SIG-M5 (cell line): Measurements from ENCODE around the gene ZFAND4.
"Not testable (repeated sequence)": the region's sequence is repeated elsewhere in the genome, so short reads cannot be mapped to it uniquely, and the experiment has no call there.

ENCODE experiments used
- DNase-seq: peaks from one replicate; lab custom pipeline; 2025; lab: John Stamatoyannopoulos, UW

Gene ZFAND4

DNA sequence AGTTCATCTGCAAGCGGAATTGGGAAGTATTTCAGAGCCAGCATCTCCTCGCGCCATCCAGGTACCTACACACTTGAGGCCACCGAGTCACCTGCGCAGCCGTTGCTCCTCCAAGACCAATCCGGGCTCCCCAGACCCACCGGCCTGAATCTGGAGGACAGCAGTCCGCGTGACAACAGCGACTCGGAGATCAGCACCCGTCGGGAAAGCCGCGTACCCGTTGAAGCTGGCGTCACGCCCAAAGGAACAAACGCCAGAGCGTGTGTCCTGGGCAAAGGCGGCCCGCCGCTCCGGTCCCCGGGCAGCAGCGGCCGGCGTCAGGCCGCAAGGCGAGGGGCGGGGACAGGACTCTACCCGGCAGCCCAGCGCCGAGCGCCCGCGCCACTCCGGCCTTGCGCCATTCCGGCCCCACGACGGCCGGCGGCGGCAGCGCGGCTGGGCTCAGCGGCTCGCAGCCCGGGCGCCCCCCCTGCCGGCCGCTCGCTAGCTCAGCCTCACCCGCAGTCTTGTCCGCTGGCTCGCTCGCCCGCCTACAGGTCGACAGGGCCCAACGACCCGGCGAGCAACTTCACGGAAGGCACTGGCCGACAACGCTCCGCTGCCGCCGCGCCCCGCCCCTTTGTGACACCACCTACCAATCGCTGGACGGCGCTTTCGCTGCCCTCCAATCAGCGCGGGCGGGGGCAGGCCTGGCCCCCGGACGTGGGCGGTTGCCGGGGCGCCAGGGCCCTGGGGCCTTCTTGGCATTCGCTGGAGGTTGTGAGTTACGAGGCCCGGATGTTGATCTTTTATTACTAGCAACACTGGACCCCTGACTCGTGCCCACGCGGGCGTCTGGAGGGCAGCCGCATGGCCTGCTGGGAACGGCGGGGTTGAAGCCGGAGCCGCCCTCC lies at the start of gene ZFAND4:
ZFAND4 (minus strand) TSS at position 592 of the 893 bp plus-strand sequence. CDS start 9,047 bp downstream, outside the sequence.
- DNase-seq = no peak

DNA sequence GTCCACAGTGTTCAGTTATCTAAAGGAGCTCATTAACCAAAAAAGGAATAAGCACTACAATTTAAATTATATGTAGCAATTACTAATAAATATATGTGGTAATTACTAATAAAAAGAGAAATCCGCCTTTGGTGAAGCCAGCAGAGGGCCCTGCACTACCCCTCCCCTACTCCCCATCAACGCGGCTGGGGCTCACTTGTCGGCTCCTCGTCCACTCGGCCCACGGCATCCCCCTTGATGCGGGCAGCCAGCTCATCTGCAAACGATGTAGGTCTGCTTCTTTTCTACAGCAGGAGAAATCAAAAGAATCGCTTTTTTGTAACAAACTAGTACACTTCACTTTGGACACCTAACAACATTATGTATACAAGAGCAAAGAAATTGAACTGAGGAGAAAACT lies 48.9 kb upstream of the ZFAND4 start:
- DNase-seq = not testable (repeated sequence)

DNA sequence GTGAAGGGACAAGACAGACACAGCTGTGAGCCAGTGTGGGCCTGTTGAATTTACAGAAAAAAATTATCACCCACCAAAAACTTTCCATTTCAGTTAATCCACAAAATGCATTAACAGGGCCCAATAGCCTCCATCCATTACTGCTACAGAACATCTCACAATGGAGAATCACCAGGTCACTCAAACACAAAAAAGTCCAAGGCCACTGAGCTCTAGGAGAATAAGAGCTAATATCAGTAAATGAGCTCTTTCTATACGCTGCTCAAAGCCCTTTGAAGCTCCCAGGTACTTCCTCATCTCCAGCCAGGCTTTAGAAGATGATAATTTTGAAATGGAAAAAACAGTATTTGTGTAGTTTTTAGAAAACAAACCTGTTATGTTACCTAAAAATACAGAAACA lies 45.1 kb upstream of the ZFAND4 start:
- not testable (repeated sequence) for DNase-seq

DNA sequence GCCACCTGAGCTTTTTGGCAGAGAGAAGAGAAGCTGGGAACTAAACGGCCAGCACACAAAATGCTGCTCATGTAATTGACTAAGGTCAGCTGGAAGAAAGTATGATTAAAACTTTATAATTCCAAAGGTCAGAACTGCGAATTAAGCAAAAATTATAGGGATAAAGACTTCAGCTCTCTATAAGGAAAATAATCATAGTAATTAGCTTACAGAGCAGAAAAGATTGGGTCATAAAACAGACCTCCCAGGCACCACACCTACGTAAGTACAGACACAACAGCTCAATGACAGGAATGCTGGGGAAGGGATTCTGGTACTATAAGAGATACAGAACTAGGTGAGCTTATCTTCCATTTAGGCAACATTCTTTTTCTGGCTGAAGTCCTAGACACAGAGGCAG lies 44.5 kb upstream of the ZFAND4 start:
- DNase-seq = not testable (repeated sequence)

DNA sequence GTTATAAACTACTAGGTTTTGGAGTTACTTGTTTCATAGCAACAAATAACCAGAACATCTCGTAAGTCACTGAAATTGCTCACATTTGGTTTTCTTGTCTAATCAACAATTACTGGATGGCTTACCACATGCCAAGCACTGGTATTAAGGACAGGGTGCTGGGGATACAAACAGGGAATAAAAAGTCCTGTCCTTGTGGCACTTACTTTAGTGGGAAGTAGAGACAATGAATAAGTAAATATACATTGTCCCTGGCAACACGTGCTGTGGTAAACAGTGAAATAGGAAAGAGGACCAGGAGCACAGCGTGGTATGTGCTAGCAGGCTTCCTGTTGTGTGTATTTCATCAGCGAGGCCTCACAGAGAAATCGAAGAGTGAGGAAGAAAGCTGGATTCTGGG lies 38.7 kb upstream of the ZFAND4 start:
- not testable (repeated sequence) for DNase-seq

DNA sequence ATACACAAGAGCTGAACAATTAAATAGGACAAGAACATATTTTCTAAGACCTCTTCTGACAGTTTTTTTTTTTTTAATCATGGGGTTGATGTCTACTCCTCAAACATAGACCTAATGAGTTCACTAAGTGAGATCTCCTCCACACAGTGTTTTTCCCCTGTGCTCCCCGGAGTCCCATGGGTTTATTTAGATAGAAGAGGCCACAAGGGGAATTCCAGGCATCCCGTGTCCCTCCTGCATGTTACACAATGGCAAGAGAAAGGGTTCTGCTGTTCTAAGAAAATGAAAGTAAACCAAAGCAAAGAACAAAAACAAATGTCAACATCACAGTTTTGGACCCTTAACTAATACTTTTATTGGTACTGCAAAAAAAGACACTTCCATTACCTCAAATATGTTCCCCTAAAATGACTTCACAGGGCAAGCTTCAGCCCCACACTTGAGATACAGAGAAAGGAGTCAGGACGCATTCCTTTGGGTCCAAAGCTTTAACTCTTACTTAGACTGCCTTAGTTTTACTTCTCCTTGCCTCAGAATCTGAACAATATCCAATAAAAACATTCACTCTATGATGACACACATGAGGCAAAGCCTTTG lies 37.7 kb upstream of the ZFAND4 start:
- not testable (repeated sequence) for DNase-seq

DNA sequence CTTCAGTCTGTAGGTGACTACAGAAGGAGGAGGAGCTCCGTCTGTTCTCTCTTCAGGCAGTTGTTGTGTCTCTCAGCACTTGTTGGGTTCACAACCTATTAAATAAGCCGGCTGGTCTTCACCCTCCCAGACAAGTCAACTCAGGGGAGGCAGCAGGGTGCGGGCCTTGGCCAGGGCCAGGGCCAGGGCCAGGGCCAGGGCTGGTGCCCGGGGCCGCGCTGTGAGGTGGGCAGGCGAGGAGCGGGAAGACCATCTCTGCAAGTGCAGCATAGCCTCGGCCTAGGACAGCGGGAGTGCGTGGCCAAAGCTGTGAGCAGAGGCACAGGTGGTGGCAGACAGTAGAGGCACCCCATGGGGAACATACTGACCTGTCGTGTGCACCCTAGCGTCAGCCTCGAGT lies 5.9 kb upstream of the ZFAND4 start:
- DNase-seq = not testable (repeated sequence)

DNA sequence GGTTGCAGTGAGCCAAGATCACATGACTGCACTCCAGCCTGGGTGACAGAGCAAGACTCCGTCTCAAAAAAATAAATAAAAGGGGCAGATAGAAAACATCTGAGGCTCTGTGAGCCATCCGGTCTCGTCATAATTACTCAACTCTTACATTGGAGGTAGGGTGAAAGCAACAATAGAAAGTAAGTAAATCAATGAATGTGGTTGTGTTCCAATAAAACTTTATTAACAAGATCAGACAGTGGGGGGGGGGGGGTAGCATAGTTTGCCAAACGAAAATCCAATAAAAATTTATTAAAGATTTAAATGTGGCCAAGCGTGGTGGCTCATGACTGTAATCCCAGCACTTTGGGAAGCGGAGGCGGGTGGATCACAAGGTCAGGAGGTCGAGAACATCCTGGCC lies 2.8 kb upstream of the ZFAND4 start:
- DNase-seq = no peak

DNA sequence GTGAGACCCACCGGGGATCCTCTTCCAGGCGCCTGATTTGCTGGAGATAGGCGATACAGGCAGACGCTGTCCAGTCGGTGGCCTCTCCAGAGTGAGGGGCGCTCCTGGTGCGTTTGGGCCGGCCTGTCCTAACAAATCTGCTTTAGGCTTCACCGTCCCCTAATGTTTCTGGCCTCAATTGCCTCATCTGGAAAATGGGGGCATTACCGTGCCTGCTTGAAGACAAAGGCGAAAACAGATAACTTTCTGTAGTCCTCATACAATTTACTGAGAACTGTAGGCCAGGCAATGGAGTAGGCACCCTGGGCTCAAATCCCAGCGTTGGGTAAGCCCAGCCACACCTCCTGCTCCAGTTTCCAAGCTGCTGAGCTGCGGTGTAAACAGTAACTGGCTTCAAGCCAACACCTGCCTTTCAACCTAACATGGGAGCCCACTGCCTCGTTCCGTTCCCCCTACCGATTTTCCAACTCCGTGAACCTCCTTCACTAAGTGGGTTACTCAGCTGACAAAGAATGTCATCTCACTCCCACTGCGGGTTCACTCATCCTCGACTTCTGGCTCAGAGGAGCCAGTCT lies 589 bp upstream of the ZFAND4 start:
- no peak for DNase-seq

DNA sequence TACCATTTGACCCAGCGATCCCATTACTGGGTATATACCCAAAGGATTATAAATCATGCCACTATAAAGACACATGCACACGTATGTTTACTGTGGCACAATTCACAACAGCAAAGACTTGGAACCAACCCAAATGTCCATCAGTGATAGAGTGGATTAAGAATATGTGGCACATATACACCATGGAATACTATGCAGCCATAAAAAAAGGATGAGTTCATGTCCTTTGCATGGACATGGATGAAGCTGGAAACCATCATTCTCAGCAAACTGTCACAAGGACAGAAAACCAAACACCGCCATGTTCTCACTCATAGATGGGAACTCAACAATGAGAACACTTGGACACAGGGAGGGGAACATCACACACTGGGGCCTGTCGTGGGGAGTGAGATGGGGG lies 1.3 kb downstream of the ZFAND4 start:
- DNase-seq = not testable (repeated sequence)

DNA sequence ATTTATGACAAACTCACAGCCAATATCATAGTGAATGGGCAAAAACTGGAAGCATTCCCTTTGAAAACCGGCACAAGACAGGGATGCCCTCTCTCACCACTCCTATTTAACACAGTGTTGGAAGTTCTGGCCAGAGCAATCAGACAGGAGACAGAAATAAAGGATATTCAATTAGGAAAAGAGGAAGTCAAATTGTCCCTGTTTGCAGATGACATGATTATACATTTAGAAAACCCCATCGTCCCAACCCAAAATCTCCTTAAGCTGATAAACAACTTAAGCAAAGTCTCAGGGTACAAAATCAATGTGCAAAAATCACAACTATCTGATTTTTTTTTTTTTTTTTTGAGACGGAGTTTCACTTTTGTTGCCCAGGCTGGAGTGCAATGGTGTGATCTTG lies 2.7 kb downstream of the ZFAND4 start:
- DNase-seq = not testable (repeated sequence)

DNA sequence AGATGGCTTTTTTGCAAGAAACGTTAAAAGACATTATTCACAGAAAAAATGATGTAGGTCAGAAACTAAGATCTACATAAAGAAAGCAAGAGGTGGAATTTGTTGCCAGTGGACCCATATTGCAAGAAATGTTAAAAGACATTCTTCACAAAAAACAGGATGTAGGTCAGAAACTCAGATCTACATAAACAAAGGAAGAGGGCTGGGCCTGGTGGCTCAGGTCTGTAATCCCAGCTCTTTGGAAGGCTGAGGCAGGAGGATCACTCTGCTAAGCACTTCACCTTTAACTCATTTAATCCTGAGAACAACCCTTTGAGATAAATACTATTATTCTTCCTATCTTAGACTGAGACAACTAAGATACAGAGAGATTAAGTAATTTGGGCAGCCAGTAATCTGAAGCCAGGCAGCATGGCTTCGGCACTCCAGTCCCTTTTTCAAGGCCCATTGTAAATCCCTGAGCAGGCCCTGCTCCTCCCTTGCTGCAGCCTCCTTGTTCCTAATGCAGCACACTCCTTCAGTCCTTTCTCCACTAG lies 11.6 kb downstream of the ZFAND4 start:
- no peak for DNase-seq

DNA sequence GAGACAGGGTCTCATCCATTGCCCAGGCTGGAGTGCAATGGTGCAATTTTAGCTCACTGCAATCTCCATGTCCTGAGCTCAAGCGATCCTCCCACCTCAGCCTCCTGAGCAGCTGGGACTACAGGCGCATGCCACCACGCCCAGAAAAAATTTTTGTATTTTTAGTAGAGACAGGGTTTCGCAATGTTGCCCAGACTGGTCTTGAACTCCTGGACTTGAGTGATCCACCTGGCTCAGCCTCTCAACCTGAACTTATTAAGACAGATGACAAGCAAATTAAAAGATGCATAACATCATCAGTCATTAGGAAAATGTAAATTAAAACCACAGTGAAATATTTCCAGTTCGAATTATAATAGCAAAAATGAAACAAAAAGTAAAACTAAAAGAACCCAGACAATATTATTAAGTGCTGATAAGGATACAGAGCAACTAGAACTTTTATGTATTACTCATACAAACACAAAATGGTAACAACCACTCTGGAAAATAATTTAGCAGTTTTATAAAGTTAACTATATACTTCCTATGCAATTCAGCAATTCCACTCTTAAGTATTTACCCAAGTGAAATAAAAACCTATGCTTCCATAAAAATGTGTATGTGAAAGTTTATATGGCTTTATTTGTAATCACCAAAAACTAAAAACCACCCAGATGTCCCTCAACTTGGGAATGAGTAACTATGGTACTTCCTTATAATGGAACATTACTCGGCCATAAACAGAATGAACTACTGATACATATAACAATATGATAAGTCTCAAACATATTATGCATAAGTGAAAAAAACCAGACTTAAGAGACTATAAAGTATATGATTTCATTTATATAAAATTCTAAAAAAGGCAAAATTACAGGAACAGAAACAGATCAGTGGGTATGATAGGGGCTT lies 15.3 kb downstream of the ZFAND4 start:
- DNase-seq = no peak

DNA sequence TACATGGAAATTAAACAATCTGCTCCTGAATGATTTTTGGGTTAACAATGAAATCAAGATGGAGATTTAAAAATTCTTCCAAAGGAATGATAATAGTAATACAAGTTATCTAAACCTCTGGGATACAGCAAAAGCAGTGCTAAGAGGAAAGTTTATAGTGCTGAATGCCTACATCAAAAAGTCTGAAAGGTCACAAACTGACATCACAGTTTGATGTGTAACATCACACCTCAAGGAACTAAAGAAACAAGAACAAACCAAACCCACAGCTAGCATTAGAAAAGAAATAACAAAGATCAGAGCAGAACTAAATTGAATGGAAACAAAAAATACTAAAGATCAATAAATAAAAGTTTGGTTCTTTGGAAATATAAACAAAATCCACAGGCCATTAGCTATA lies 17.4 kb downstream of the ZFAND4 start:
- DNase-seq = no peak

DNA sequence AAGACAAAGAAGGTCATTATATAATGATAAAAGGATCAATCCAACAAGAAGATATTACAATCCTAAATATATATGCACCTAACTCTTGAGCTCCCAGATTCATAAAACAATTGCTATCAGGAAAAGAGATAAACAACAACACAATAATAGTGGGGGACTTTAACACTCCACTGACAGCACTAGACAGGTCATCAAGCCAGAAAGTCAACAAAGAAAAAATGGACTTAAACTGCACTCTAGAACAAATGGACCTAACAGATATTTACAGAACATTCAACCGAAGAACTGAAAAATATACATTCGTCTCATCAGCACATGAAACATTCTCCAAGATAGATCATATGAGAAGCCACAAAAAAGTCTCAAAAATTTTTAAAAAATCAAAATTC lies 17.8 kb downstream of the ZFAND4 start:
- DNase-seq = not testable (repeated sequence)

DNA sequence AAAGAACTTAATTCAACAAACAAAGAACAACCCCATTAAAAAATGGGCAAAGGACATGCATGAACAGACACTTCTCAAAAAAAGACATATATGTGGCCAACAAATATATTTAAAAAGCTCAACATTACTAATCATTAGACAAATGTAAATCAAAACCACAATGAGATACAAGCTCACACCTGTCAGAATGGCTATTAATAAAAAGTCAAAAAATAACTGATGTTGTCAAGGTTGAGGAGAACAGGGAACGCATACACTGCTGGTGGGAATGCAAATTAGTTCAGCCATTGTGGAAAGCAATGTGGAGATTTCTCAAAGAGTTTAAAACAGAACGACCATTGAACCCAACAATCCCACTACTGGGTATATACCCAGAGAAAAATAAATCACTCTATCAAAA lies 19.1 kb downstream of the ZFAND4 start:
- no peak for DNase-seq

DNA sequence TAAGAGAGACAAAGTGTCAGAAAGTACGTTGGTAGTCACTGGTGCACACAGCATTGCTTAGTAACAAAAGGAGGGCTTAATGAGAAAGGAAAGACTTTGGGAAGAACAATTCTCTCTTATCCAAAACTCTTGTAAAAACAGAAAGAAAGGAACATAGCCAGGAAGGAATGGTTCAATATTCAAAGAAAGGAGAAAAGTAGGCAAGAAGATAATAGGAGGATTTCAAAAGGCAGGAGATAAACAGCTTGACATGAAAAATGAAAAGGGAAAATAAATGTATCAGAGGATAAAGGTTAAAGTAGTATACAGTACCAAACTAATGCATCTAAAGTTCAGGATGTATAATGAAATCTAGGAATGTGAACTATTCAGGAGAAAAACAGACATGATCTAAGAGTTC lies 20.1 kb downstream of the ZFAND4 start:
- no peak for DNase-seq

DNA sequence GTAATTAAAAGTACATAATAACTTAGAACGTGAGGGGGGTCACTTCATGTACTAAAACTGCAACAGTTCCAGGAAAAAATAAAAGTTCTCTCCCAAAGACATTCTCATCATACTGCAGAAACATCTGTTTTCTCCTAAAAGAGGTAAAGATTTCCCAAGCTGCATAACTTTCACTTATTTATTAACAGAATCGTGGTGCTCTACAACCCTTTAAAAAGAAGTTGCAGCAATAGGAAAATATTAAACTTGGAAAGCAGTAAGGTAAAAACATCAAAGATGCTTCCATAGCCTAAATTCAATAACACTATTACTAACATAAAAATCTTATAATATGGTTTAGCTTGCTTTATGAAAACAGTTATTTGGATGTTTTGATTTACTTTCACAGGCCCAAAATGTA lies 23.3 kb downstream of the ZFAND4 start:
- DNase-seq = no peak

DNA sequence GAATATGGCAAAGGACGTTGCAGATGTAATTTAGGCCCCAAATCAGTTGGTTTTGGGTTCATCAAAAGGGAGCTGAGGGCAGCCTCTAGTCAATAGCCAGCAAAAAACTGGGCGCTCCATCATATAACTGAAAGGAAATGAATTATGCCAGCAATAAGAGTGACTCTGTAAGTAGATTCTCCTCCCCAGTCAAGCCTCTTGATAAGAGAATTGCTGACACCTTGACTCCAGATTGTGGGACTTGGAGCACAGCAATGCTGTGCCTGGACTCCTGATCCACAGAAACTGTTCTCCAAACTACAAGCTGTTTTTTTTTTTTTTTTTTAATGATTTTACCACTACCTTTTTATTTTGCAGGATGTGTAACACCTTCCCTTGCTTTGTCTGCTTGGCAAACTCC lies 25.5 kb downstream of the ZFAND4 start:
- DNase-seq = no peak

DNA sequence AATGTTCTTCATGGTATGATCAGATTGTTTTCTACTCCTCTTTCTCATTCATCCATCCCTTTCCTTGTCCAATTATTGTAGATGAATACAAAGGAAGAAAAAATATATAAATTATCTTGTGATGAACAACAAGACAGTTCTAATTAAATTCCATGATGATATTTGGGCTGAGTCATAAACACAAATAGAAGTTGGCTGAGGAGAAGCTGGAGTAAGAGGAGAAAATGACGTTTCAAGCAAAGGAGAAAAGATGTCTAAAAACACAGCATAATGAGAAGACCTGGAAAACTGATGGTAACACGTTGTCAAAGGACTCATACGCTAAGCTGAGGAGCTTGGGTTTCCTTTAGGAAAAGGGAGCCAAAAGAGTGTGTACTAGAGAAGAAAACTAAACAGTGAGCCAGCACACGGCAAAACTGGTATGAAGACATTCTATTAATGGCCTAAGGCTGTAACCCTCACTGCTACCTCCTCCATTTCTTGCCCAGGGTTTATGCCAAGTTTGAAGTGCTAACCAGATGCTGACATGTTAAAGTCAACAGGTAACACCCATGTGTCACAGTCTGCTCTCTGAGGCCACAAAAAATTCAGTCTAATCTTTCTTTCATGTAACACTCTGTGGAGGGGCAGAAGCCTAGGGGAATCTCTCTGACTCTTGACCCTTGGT lies 26.1 kb downstream of the ZFAND4 start:
- no peak for DNase-seq

DNA sequence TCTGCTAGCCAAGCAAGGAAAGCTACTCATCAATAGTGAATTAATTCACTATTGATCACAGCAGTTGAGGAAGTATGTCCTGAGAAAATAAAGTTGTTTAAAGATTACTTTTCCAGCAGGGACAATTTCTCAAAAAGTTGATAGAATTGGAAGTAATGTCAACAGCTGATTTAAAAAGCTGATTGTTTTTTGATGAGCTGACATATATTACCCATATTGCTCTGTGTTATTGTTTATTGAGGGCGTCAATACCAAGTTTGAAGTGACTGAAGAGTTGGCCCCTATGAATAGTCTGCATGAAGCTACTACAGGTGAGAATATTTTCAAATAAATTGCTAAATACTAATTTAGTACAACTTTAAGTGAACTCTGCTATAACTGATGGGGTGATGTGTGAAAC lies 28.0 kb downstream of the ZFAND4 start:
- DNase-seq = no peak
